Progenitor cell of endocrine pancreas (in vitro differentiated cells): ENCODE results near the gene CSRNP3. TPM values are rescaled to one million over a fixed set of nuclear protein-coding genes. Genes with fewer than 3 reads are reported as not detected.

ENCODE experiments used
- DNase-seq: peaks from one replicate; pipeline ENCODE4 v3.0.0; 2021; ENCODE audit warnings: low spot score; ENCODE audit not compliant: unreplicated experiment
- H3K27ac Mint-ChIP-seq: 2 replicates; pipeline ENCODE4 v1.8.0; 2021; ENCODE audit warnings: mild to moderate bottlenecking, moderate library complexity, mixed read lengths
- H3K27me3 Mint-ChIP-seq: 2 replicates; pipeline ENCODE4 v1.8.0; 2021; ENCODE audit warnings: mixed read lengths
- H3K36me3 Mint-ChIP-seq: 2 replicates; pipeline ENCODE4 v1.8.0; 2022; ENCODE audit warnings: mixed read lengths; ENCODE audit not compliant: insufficient read depth
- H3K4me1 Mint-ChIP-seq: 2 replicates; pipeline ENCODE4 v1.8.0; 2021; ENCODE audit warnings: low read depth, mixed read lengths
- H3K4me3 Mint-ChIP-seq: 2 replicates; pipeline ENCODE4 v1.8.0; 2021; ENCODE audit warnings: low read depth, mild to moderate bottlenecking, moderate library complexity, mixed read lengths
- H3K9me3 Mint-ChIP-seq: 2 replicates; pipeline ENCODE4 v1.8.0; 2021; ENCODE audit warnings: low read depth, mixed read lengths
- total RNA-seq: library from RNA; stranded (reverse); gene quantifications from 2 replicates; pipeline ENCODE4 v1.2.1, GENCODE V29; 2021
- TF ChIP-seq, protein P1 (sequence below): fragments of 200-600 bp; sonication (generic); IDR thresholded peaks from one replicate; pipeline ENCODE4 v1.5.0; 2021; ENCODE audit warnings: antibody characterized with exemption, mild to moderate bottlenecking; ENCODE audit not compliant: unreplicated experiment

Gene CSRNP3
- total RNA-seq, 1 donor from 2014 or later: 10.7 TPM

DNA sequence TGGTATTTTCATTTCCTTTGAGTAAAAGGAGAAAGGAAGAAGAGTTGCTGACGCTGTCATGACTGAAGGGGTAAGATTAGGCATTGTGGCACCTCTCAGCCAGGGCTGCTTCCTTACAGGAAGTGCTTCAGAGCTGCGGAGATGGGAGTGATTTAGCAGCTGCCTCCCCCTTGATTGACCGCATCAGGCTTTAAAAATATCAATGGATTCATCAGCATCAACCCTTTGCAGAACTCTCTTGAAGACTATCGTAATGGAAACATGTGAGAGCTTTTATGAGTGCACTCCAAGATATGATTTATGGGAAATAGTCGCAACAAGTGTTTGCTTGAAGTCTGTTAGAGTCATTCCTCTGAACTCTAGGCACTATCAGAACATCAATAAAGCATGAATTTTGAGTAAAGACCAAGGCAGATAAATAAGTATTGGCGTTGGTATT lies 141.1 kb downstream of the CSRNP3 start:
- Mint-ChIP-seq H3K9me3 (no peaks in the 10 kb centered on the region), H3K36me3 (no peaks in the 10 kb centered on the region), H3K27ac (no peak overlapping the region), H3K4me1 (peaks cover 7% of the 10 kb centered on the region), H3K4me3 (no peak overlapping the region), H3K27me3 (no peaks in the 10 kb centered on the region)
- TF ChIP-seq, protein P1, sequence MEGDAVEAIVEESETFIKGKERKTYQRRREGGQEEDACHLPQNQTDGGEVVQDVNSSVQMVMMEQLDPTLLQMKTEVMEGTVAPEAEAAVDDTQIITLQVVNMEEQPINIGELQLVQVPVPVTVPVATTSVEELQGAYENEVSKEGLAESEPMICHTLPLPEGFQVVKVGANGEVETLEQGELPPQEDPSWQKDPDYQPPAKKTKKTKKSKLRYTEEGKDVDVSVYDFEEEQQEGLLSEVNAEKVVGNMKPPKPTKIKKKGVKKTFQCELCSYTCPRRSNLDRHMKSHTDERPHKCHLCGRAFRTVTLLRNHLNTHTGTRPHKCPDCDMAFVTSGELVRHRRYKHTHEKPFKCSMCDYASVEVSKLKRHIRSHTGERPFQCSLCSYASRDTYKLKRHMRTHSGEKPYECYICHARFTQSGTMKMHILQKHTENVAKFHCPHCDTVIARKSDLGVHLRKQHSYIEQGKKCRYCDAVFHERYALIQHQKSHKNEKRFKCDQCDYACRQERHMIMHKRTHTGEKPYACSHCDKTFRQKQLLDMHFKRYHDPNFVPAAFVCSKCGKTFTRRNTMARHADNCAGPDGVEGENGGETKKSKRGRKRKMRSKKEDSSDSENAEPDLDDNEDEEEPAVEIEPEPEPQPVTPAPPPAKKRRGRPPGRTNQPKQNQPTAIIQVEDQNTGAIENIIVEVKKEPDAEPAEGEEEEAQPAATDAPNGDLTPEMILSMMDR: no peak
- no peak for DNase-seq

DNA sequence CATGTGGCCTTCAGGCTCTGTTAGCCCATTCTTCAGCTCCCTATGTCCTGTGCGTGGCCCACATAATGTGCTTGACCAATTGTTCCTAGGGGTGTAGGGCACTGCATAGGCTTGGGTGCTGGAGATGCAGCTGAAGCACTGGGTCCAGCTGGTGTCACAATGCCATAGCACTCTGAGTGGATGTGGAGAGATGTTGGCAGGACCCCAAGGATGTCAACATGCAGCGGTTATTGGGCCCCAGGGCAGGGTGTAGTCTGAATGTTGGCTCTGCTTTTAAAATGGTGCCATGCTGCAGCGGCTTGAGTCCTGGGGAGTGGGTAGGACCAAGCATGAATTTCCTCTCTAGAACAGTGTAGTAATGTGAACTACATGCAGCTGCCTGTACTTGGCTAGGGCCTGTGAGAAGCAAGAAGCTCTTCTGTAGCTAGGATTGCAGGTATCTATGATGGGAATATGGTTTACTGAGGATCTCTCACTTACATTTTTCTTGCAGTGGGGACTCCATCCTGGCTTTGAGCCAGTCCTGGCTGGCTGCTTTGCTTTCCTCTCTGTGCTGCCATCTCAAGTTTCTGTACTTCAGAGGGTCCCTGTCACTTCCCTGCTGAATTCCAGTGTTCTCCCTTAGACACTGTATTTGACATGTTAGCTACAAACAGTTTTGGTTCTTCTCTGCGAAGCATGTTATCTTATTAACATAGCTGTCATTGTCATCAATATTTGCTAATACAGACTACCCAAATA lies 148.4 kb downstream of the CSRNP3 start:
- H3K36me3 Mint-ChIP-seq: no peaks in the 10 kb centered on the region
- no peaks in the 10 kb centered on the region for H3K27me3 Mint-ChIP-seq
- H3K27ac Mint-ChIP-seq: no peak overlapping the region
- no peak overlapping the region for H3K4me3 Mint-ChIP-seq
- no peaks in the 10 kb centered on the region for H3K4me1 Mint-ChIP-seq
- no peaks in the 10 kb centered on the region for H3K9me3 Mint-ChIP-seq
- TF ChIP-seq, protein P1: no peak
- no peak for DNase-seq

DNA sequence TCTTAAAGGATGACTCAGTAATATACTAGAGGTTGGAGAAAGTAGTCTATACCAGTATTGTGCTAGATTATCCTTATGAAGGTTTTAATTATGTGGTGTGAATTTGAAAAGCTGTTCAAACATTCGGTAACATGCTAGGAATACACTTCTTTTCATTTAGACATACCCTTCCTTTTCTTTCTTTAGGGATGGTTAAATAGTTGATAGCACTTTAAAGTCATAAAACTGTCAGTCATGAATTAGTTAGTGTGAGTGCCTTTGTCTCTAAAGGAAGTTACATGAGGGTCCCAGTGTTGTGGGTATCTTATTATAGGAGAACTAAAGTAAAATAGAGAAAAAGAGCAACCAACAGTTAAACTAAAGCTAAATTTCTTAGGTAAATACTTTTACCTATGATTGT lies 149.3 kb downstream of the CSRNP3 start:
- Mint-ChIP-seq H3K4me1 (no peaks in the 10 kb centered on the region), H3K9me3 (no peaks in the 10 kb centered on the region), H3K27me3 (no peaks in the 10 kb centered on the region), H3K27ac (no peak overlapping the region), H3K36me3 (no peaks in the 10 kb centered on the region), H3K4me3 (no peak overlapping the region)
- no peak for DNase-seq
- TF ChIP-seq, protein P1: no peak

GRCh38 chr2:165621086-165621560 lies 151.6 kb downstream of the CSRNP3 start:
- H3K36me3 Mint-ChIP-seq: no peaks in the 10 kb centered on the region
- H3K27me3 Mint-ChIP-seq: no peaks in the 10 kb centered on the region
- no peak overlapping the region for H3K4me3 Mint-ChIP-seq
- no peak overlapping the region for H3K27ac Mint-ChIP-seq
- TF ChIP-seq, protein P1: no peak
- no peak for DNase-seq
- H3K9me3 Mint-ChIP-seq: no peaks in the 10 kb centered on the region
- no peaks in the 10 kb centered on the region for H3K4me1 Mint-ChIP-seq

GRCh38 chr2:165623161-165623560 lies 153.7 kb downstream of the CSRNP3 start:
- Mint-ChIP-seq H3K36me3 (peaks cover 1% of the 10 kb centered on the region), H3K4me3 (no peak overlapping the region), H3K27ac (no peak overlapping the region), H3K27me3 (no peaks in the 10 kb centered on the region), H3K9me3 (no peaks in the 10 kb centered on the region), H3K4me1 (no peaks in the 10 kb centered on the region)
- no peak for DNase-seq
- TF ChIP-seq, protein P1: no peak
